Esophagus (tissue), 2 donors: Measurements from ENCODE around the gene CERK. TPM values are rescaled to one million over a fixed set of nuclear protein-coding genes. Genes with fewer than 3 reads are reported as not detected.

Experiments used
- H3K27ac ChIP-seq, 2 donors: one replicate each; pipeline ENCODE4 v1.5.1; 2013; ENCODE audit warnings: low read depth in 2 of 2, mild to moderate bottlenecking in 2 of 2, inconsistent platforms in 1 of 2, low read length in 1 of 2, moderate library complexity in 1 of 2
- H3K27me3 ChIP-seq, 2 donors: one replicate each; pipeline ENCODE4 v1.6.1; 2013; ENCODE audit warnings: low read length in 2 of 2, control low read depth in 1 of 2, mild to moderate bottlenecking in 1 of 2; ENCODE audit not compliant: insufficient read depth in 2 of 2, control insufficient read depth in 1 of 2
- H3K36me3 ChIP-seq, 2 donors: one replicate each; pipeline ENCODE4 v1.6.1; 2013; ENCODE audit warnings: low read length in 1 of 2; ENCODE audit not compliant: control insufficient read depth in 2 of 2, insufficient read depth in 2 of 2
- H3K4me1 ChIP-seq, 2 donors: one replicate each; pipeline ENCODE4 v1.6.1; 2013; ENCODE audit warnings: low read length in 1 of 2; ENCODE audit not compliant: control insufficient read depth in 2 of 2, insufficient read depth in 2 of 2
- H3K4me3 ChIP-seq, 2 donors: one replicate each; pipeline ENCODE4 v1.5.1; 2013; ENCODE audit warnings: low read length in 2 of 2, mild to moderate bottlenecking in 2 of 2, low read depth in 1 of 2, moderate library complexity in 1 of 2
- H3K9me3 ChIP-seq, 2 donors: one replicate each; pipeline ENCODE4 v1.6.1; 2013; ENCODE audit warnings: mild to moderate bottlenecking in 2 of 2, low read depth in 1 of 2, low read length in 1 of 2, moderate library complexity in 1 of 2; ENCODE audit not compliant: control insufficient read depth in 2 of 2, insufficient read depth in 1 of 2
- WGBS, 2 donors: extraction: QIAGEN DNeasy Blood & Tissue Kit; methylation state at CpG; one replicate each; pipeline ENCODE4 v1.1.7; 2013; 5-methylcytosine and 5-hydroxymethylcytosine counted together
- polyA plus RNA-seq, 2 donors: library from polyadenylated mRNA; stranded (reverse); fragments of 200-250 nt; gene quantifications; one replicate each; pipeline ENCODE4 v1.2.3, GENCODE V29; 2013
- donor health status: healthy with polysubstance abuse.
- donor health status: Bipolar disorder and iron deficiency.

The CERK gene
- polyA plus RNA-seq, 2 donors = 8.7 to 13.4 TPM

DNA sequence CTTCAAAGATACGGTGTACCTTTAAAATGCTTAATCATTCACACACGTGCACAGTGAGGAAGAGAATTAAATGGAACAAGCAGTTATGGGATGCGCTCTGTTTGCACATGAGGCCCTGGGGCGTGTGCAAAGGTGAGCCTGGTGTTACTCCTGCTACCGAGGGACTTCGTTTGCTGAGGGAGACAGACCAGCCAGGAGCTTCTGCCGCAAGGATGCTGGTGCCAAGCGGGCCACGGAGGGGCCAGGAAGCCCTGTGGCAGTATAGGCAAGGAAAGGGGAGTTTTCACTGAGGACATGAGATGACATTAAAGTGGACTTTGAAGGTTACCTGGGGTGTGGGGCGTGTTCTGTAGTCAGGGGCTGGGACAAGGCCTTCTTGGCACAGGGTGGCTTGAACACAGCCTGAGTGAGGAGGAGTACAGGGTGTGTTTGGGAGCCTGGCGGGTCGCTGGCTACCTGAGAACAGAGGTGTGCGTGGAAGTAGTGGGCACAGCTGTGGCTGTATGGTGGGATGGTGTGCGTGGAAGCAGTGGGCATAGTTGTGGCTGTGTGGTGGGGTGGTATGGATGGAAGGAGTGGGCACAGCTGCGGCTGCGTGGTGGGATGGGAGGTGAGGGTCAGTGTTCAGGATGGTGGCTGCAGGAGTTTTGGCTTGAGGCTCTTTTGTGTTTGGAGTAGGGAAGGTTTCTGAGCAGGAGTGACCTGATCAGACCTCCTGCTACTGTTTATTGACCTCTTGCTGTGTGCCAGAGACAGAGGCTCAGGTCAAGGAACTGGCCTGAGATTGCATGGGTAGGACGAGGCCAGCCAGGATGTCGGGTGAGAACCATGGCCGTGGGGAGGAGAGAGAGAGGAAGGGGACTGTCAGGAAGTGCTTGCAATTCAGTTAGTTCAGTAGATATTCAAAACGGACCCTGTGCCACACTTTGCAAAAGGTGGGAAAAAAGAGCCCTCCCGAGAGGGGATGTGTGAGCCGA is 38.1 kb upstream of the CERK start:
- Histone ChIP-seq H3K4me3 (no peak overlapping the region), H3K27ac (peak overlapping the region; percentile 53 to 80), H3K4me1 (peaks cover 9 to 36% of the 10 kb centered on the region in 2 donors)

GRCh38 chr22:46774980-46775849 is 37.2 kb upstream of the CERK start:
- Histone ChIP-seq H3K27ac (peak overlapping the region; percentile 53 to 80), H3K27me3 (no peaks in the 10 kb centered on the region), H3K4me1 (peaks cover 9 to 36% of the 10 kb centered on the region in 2 donors), H3K4me3 (no peak overlapping the region), H3K9me3 (no peaks in the 10 kb centered on the region), H3K36me3 (no peaks in the 10 kb centered on the region)
- WGBS, 2 donors = 57 to 62% methylated on average over 20 of the region's 20 CpGs

More for the DNA sequence above, 38.1 kb upstream of the CERK start:
- no peaks in the 10 kb centered on the region for H3K36me3 ChIP-seq
- 66 to 67% methylated on average over 22 of the region's 22 CpGs for WGBS, 2 donors
- no peaks in the 10 kb centered on the region for H3K9me3 ChIP-seq
- no peaks in the 10 kb centered on the region for H3K27me3 ChIP-seq

DNA sequence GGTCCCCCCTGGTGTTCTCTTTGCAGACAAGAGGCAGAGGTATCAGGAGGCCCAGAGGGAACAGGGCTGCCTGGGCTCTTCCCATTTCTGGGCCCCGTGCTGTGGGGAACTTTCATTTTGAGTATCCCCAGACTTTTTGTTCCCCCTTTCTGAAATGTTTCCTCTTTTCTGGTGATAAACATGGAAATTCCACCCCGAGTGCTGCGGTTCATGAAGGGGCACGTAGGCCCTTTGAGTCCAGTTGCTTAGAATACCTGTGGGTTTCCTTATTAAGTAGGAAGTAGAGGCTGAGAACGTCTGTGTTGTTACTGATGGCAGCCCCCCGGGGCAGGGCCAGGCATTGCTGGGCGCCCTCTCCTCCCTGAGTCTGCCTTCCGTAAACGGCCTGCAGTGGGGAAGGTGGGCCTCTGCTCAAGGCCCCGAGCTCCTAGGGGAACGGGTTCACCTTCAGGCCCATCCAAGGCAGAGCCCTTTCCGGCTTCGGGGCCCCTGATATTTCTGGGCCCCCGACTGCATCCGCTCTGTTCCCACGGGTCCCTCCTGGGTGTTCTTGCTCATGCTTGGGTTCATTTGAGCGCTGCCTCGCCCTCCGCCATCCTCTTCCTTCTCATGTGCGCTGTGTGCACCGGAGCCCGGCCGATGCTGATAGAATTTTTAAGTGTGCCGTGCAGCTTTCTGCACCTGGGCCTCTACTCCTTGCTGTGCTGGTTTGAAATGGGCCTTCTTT is 36.4 kb upstream of the CERK start:
- H3K4me3 ChIP-seq = peak overlapping the region; percentile 9 to 15
- 52 to 64% methylated on average over 24 of the region's 24 CpGs for WGBS, 2 donors
- no peaks in the 10 kb centered on the region for H3K9me3 ChIP-seq
- H3K36me3 ChIP-seq = peaks cover 0 to under 1% of the 10 kb centered on the region in 2 donors
- peaks cover 9 to 41% of the 10 kb centered on the region in 2 donors for H3K4me1 ChIP-seq
- peak overlapping the region; percentile 80 to 82 for H3K27ac ChIP-seq
- no peaks in the 10 kb centered on the region for H3K27me3 ChIP-seq

DNA sequence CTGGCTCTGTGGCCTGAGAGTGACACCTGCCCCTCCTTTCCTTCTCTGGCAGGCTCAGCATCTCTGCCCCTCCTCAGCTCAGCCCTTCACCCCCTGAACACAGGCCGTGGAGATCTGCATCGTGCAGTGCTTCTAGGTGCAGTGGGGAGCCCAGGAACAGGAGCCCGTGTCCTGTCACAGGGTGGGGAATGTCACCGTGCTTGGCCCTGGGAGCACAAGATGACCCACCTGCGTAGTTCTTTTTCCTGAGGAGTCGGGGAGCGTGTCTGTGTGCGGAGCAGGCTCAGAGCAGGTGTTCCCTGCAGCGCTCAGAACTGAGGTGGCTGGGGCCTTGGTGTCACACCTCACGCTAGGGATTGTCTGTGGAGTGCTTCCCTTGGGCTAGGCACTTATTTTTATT is 35.0 kb upstream of the CERK start:
- Histone ChIP-seq H3K36me3 (peaks cover 0 to 3% of the 10 kb centered on the region in 2 donors), H3K27ac (peak overlapping the region in 1 of 2 donors; percentile 82), H3K9me3 (no peaks in the 10 kb centered on the region), H3K4me3 (no peak overlapping the region), H3K27me3 (no peaks in the 10 kb centered on the region), H3K4me1 (peaks cover 11 to 43% of the 10 kb centered on the region in 2 donors)
- 79 to 89% methylated on average over 10 of the region's 10 CpGs for WGBS, 2 donors

GRCh38 chr22:46770726-46771125 is 32.7 kb upstream of the CERK start:
- H3K27ac ChIP-seq = peak overlapping the region; percentile 23 to 61
- 56 to 73% methylated on average over 9 of the region's 9 CpGs for WGBS, 2 donors
- no peaks in the 10 kb centered on the region for H3K27me3 ChIP-seq
- H3K4me1 ChIP-seq = peaks cover 6 to 26% of the 10 kb centered on the region in 2 donors
- H3K4me3 ChIP-seq = no peak overlapping the region
- no peaks in the 10 kb centered on the region for H3K9me3 ChIP-seq
- peaks cover 0 to 7% of the 10 kb centered on the region in 2 donors for H3K36me3 ChIP-seq

- Histone ChIP-seq H3K36me3 (peaks cover 0 to 7% of the 10 kb centered on the region in 2 donors), H3K9me3 (no peaks in the 10 kb centered on the region), H3K27ac (peak overlapping the region; percentile 23 to 61), H3K4me1 (peaks cover 6 to 25% of the 10 kb centered on the region in 2 donors), H3K27me3 (no peaks in the 10 kb centered on the region), H3K4me3 (no peak overlapping the region)
- WGBS, 2 donors = 77 to 78% methylated on average over 14 of the region's 14 CpGs
Measured at GRCh38 chr22:46770151-46770641, 32.1 kb upstream of the CERK start.

- no peak overlapping the region for H3K4me3 ChIP-seq
- H3K4me1 ChIP-seq = peaks cover 6 to 22% of the 10 kb centered on the region in 2 donors
- H3K27me3 ChIP-seq = no peaks in the 10 kb centered on the region
- H3K36me3 ChIP-seq = peaks cover 0 to 7% of the 10 kb centered on the region in 2 donors
- no peaks in the 10 kb centered on the region for H3K9me3 ChIP-seq
- no peak overlapping the region for H3K27ac ChIP-seq
- 85 to 91% methylated on average over 6 of the region's 6 CpGs for WGBS, 2 donors
Measured at GRCh38 chr22:46769706-46770105, 31.7 kb upstream of the CERK start.

DNA sequence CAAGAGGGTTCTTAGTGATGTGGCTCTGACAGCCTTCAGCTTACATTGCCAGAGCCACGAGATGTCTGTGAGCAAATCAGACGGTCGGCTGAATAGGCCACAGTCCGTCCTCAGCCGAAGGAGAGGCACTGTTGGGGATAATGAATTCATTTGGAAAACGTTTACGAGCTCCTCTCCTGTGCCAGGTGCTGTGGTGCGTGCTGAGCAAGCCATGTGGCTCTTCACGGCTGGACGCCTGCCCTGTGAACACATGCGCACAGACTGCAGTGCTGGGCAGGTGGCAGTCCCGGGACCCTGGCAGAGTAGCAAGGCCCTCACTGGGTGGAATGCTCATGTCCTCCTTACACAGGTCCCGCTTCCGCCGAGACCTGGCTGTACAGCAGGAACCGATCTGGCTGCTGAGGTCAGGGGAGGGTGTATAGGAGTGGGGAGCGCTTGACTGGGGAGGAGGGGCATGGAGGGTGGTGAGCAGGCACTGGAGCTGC is 31.2 kb upstream of the CERK start:
- WGBS, 2 donors = 82 to 85% methylated on average over 17 of the region's 17 CpGs
- peaks cover 2 to 18% of the 10 kb centered on the region in 2 donors for H3K4me1 ChIP-seq
- H3K4me3 ChIP-seq = no peak overlapping the region
- H3K27me3 ChIP-seq = no peaks in the 10 kb centered on the region
- H3K27ac ChIP-seq = no peak overlapping the region
- H3K36me3 ChIP-seq = peaks cover 0 to 7% of the 10 kb centered on the region in 2 donors
- H3K9me3 ChIP-seq = no peaks in the 10 kb centered on the region
